ENCODE data around the gene KRTAP13-2.
A peak's percentile ranks its signal among the peaks of the same experiment; 100 is the strongest.

KRTAP13-2 gene

GRCh38 chr21:30372139-30372770 is at the start of gene KRTAP13-2:
Gene KRTAP13-2, minus strand, starts transcription at chr21:30372271. Its CDS starts 58 bp downstream, at chr21:30372213.
- no peak for DNase-seq

DNA sequence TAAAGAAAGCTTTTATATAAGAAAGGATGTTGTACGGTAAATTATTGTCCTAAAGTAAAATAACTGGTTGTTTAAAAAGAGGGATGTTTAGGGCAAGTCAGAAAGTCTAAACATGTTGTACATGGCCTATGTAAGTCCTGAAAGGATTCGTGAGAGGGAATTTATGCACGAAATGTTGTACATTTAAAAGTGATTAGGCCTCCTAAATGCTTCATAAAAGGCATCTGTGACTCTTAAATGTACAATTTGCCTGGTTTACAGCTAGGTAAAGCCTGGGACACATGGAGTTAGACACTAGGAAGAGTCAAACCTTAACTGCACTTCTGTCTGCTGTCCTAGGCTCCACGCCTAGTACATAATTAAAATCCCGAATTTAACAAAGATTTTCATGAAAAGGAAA is 43.9 kb upstream of the KRTAP13-2 start:
- no peak for DNase-seq

- no peak for DNase-seq
Measured at GRCh38 chr21:30408782-30409494, 36.9 kb upstream of the KRTAP13-2 start.

DNA sequence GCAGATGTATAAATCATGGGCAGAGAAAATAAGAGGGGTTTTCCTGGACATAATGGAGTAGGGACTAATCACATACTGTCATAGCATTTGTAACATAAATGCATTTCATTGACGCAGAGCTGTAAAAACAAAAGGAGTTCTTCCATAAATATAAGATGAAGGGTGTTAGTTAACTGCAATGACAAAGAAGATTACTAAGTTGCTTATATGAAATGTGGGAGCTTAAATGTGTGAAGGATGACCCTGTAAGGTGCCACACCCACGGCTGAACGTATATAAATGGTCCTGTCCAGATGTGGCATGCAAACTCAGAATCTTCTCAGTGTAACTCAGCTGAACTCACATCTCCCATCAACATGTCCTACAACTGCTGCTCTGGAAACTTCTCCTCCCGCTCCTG is 23.7 kb upstream of the KRTAP13-2 start, which contains the start of gene KRTAP13-1:
Gene KRTAP13-1 (plus strand): TSS at position 301 of the 400 bp plus-strand sequence. CDS start 56 bp downstream, at position 357.
- no peak for DNase-seq

GRCh38 chr21:30391492-30392025 is 19.5 kb upstream of the KRTAP13-2 start:
- no peak for DNase-seq

GRCh38 chr21:30382201-30382600 is 10.1 kb upstream of the KRTAP13-2 start:
- DNase-seq, result no peak

GRCh38 chr21:30355906-30356305 is 16.2 kb downstream of the KRTAP13-2 start:
- no peak for DNase-seq

- DNase-seq, result no peak
Measured at GRCh38 chr21:30354308-30355005, 17.6 kb downstream of the KRTAP13-2 start.

DNA sequence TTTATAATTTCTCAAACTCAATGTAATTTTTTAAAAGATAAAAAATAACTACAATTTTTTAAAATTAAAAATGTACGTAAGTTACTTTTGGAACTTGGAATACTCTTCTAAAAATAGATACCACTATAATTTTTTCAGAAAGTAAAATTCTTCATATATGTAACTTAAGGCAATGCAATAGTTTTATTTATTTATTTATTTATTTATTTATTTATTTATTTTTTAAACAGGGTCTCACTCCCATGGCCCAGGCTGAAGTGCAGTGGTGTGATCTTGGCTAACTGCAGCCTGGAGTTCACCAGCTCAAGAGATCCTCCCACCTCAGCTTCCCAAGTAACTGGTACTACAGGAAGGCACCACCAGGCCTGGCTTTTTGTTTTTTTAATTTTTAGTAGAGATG is 20.5 kb downstream of the KRTAP13-2 start:
- DNase-seq, result no peak

GRCh38 chr21:30349572-30349971 is 22.5 kb downstream of the KRTAP13-2 start:
- no peak for DNase-seq

- no peak for DNase-seq
Measured at GRCh38 chr21:30348506-30348905, 23.6 kb downstream of the KRTAP13-2 start, which contains the start of gene KRTAP23-1. Gene KRTAP23-1, minus strand, starts transcription at chr21:30348606. Its CDS starts 0 bp downstream, at chr21:30348606.

GRCh38 chr21:30345014-30345413 is 27.1 kb downstream of the KRTAP13-2 start:
- DNase-seq, result no peak

GRCh38 chr21:30340714-30341573 is 31.1 kb downstream of the KRTAP13-2 start:
- DNase-seq, result peak; percentile 14

DNA sequence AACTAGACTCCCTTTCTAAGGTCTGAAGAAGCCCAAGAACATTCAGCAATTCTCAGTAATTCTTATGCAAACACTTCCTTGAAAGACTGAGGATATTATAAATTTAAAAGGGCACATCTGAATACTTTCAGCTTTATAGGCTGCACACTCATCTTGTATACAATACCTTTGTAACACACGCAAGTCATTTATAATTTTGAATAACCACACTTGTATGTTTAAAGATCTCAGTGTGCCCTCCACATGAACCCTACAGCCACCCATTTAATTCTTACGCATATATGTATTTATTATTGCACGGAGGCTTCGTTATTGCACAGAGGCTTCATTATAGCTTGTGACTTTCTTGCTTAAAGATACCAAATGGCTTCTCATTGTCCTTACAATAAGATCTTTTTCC is 33.4 kb downstream of the KRTAP13-2 start:
- DNase-seq, result no peak

DNA sequence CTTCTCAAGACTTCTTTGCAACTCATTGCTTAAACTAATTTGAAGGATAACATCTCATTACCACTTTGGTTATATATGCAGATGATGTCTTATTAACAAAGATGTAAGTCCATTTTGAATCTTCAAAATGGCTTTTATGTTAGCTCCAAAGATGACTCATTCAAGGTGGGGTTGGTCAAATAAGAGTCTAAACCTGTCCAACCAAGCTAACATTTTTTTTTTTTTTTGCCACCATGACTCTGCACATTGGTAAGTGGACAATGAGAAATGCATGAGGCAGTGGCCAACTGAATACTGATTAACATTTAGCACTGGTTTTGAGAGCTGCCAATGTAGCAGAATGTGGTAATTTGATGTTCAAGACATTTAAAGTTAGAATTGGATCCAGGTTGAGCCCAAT is 34.3 kb downstream of the KRTAP13-2 start:
- no peak for DNase-seq

- DNase-seq, result no peak
Measured at GRCh38 chr21:30337276-30337744, 34.8 kb downstream of the KRTAP13-2 start, which contains the start of gene KRTAP27-1. Gene KRTAP27-1, minus strand, starts transcription at chr21:30337694. Its CDS starts 26 bp downstream, at chr21:30337668.

GRCh38 chr21:30336596-30336995 is 35.5 kb downstream of the KRTAP13-2 start:
- no peak for DNase-seq

DNA sequence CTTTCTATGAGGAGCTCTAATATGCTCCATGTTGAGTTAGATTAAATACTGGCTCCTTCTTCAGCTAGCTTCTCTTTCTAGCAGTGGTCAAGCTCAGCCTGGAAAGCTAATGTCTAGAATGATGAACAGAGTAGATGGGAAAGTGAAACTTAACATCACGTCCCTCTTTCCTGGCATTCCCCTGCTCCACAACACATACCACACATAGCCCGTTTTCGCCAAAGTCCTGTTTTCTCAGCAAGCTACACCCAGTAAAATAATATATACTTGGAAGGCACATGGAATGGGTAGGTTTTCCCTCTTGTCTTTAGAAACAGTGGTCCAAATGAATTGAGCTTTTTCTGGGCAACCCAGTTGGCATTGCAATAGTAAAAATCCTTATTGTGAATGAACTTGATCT is 38.3 kb downstream of the KRTAP13-2 start:
- no peak for DNase-seq

DNA sequence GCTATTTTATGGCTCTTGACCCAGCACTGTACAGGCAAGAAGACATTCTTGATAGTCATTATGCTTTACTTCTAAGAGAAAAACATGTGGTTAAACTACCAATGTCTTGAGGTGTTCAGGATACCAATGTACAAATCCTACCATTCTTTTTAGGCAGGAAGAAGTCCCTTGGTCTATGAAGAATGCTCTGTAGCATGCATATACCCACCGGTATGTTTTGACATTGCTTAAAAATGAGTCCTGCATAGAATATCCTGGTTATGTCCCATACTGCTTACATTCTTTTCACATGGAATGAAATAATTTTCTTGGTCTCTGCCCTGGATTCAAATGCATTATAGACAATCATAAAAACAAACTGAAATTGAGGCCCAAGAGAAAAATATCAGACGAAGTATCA is 39.4 kb downstream of the KRTAP13-2 start:
- DNase-seq, result no peak

GRCh38 chr21:30329203-30329875 is 42.7 kb downstream of the KRTAP13-2 start:
- DNase-seq, result no peak

DNA sequence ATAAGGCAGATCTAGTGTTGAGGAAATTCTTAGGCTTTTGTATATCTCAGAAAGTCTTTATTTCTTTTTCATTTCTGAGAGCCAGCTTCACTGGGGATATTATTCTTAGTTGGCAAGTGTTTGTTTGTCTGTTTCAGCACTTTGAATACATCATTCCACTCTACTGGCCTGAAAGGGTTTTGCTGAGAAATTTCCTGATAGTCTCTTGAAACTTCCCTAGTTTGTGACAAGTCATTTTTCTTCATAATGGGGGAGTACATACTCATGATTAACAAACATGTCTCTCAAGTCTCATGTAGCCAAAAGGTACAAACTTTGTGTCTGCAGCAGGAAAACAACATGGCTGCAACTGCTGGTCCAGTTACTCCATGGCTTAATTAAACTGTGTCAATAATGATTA is 45.7 kb downstream of the KRTAP13-2 start:
- DNase-seq, result no peak
